ENCODE data around the gene GRM2.
A peak's percentile ranks its signal among the peaks of the same experiment; 100 is the strongest.
"Not testable (repeated sequence)": the region's sequence is repeated elsewhere in the genome, so short reads cannot be mapped to it uniquely, and the experiment has no call there.

Gene GRM2

GRCh38 chr3:51750878-51751277, 44.0 kb downstream of the GRM2 start:
- H3K36me3 ChIP-seq (ENCODE audit: control insufficient read depth, insufficient read depth, low read length): no peaks in the 10 kb centered on the region
- H3K9ac ChIP-seq (ENCODE audit: low read length): no peak overlapping the region
- no peak overlapping the region for H3K56ac ChIP-seq (ENCODE audit: low read length)
- H3K4me3 ChIP-seq (ENCODE audit: low read length): no peak overlapping the region
- DNase-seq: no peak
- no peaks in the 10 kb centered on the region for H3K79me2 ChIP-seq (ENCODE audit: control insufficient read depth, insufficient read depth, low read length)
- H2BK5ac ChIP-seq (ENCODE audit: low read length): no peak overlapping the region
- WGBS (ENCODE audit: extremely low coverage, insufficient coverage, low lambda C conversion rate): no CpG with 5 or more reads among the region's 1 CpG
- no peak overlapping the region for H2BK15ac ChIP-seq (replicated peaks; ENCODE audit: low read depth)
- H3K4me1 ChIP-seq (ENCODE audit: control insufficient read depth, low read depth, low read length): peaks cover 9% of the 10 kb centered on the region
- H3K4me2 ChIP-seq (ENCODE audit: low read length): no peak overlapping the region
- no peak overlapping the region for H2BK120ac ChIP-seq (ENCODE audit: low read depth, low read length)
- no peak overlapping the region for H4K8ac ChIP-seq (ENCODE audit: low read depth, low read length)
- H3K4ac ChIP-seq (ENCODE audit: low read depth, low read length): no peak overlapping the region
- no peak overlapping the region for H4K5ac ChIP-seq (ENCODE audit: low read length)
- H3K79me1 ChIP-seq (ENCODE audit: low read length): no peaks in the 10 kb centered on the region
- H3K27ac ChIP-seq (ENCODE audit: low read depth, low read length): no peak overlapping the region
- H3K18ac ChIP-seq (ENCODE audit: low read length): no peak overlapping the region
- H2AK5ac ChIP-seq (ENCODE audit: low read length): no peak overlapping the region
- H3K27me3 ChIP-seq (ENCODE audit: insufficient read depth, low read length, poor library complexity): no peaks in the 10 kb centered on the region
- H3K23ac ChIP-seq (ENCODE audit: low read length): no peak overlapping the region

GRCh38 chr3:51751287-51751686, 44.4 kb downstream of the GRM2 start:
- Histone ChIP-seq H3K79me1 (ENCODE audit: low read length) (no peaks in the 10 kb centered on the region), H4K8ac (ENCODE audit: low read depth, low read length) (no peak overlapping the region), H3K56ac (ENCODE audit: low read length) (no peak overlapping the region), H3K18ac (ENCODE audit: low read length) (no peak overlapping the region), H3K23ac (ENCODE audit: low read length) (no peak overlapping the region), H2BK120ac (ENCODE audit: low read depth, low read length) (no peak overlapping the region), H2AK5ac (ENCODE audit: low read length) (no peak overlapping the region), H3K27ac (ENCODE audit: low read depth, low read length) (no peak overlapping the region), H3K27me3 (ENCODE audit: insufficient read depth, low read length, poor library complexity) (no peaks in the 10 kb centered on the region), H3K79me2 (ENCODE audit: control insufficient read depth, insufficient read depth, low read length) (no peaks in the 10 kb centered on the region), H3K9ac (ENCODE audit: low read length) (no peak overlapping the region), H3K4me3 (ENCODE audit: low read length) (no peak overlapping the region), H2BK5ac (ENCODE audit: low read length) (no peak overlapping the region), H2BK15ac (replicated peaks; ENCODE audit: low read depth) (no peak overlapping the region), H3K4ac (ENCODE audit: low read depth, low read length) (no peak overlapping the region), H3K4me1 (ENCODE audit: control insufficient read depth, low read depth, low read length) (peaks cover 9% of the 10 kb centered on the region), H3K36me3 (ENCODE audit: control insufficient read depth, insufficient read depth, low read length) (no peaks in the 10 kb centered on the region), H4K5ac (ENCODE audit: low read length) (no peak overlapping the region), H3K4me2 (ENCODE audit: low read length) (no peak overlapping the region)
- no peak for DNase-seq
- WGBS (ENCODE audit: extremely low coverage, insufficient coverage, low lambda C conversion rate): no CpG with 5 or more reads among the region's 2 CpGs

GRCh38 chr3:51753763-51754750, 47.2 kb downstream of the GRM2 start:
- DNase-seq; H4K5ac ChIP-seq (ENCODE audit: low read length); H4K8ac ChIP-seq (ENCODE audit: low read depth, low read length); H3K4me2 ChIP-seq (ENCODE audit: low read length); H3K18ac ChIP-seq (ENCODE audit: low read length); H3K4me1 ChIP-seq (ENCODE audit: control insufficient read depth, low read depth, low read length); H3K27me3 ChIP-seq (ENCODE audit: insufficient read depth, low read length, poor library complexity); H3K79me2 ChIP-seq (ENCODE audit: control insufficient read depth, insufficient read depth, low read length); H3K23ac ChIP-seq (ENCODE audit: low read length); H2BK15ac ChIP-seq (replicated peaks; ENCODE audit: low read depth); H3K79me1 ChIP-seq (ENCODE audit: low read length); H2AK5ac ChIP-seq (ENCODE audit: low read length); H3K36me3 ChIP-seq (ENCODE audit: control insufficient read depth, insufficient read depth, low read length); H2BK120ac ChIP-seq (ENCODE audit: low read depth, low read length); H3K9ac ChIP-seq (ENCODE audit: low read length); H3K4me3 ChIP-seq (ENCODE audit: low read length): not testable (repeated sequence)
- peak overlapping the region; percentile 64 for H2BK5ac ChIP-seq (ENCODE audit: low read length)
- no CpG with 5 or more reads among the region's 13 CpGs for WGBS (ENCODE audit: extremely low coverage, insufficient coverage, low lambda C conversion rate)
- peak overlapping the region; percentile 5 for H3K27ac ChIP-seq (ENCODE audit: low read depth, low read length)
- H3K56ac ChIP-seq (ENCODE audit: low read length): peak overlapping the region; percentile 59
- H3K4ac ChIP-seq (ENCODE audit: low read depth, low read length): peak overlapping the region; percentile 36

GRCh38 chr3:51759203-51759602, 52.3 kb downstream of the GRM2 start:
- Histone ChIP-seq H3K18ac (ENCODE audit: low read length) (no peak overlapping the region), H2BK15ac (replicated peaks; ENCODE audit: low read depth) (no peak overlapping the region), H2AK5ac (ENCODE audit: low read length) (no peak overlapping the region), H3K9ac (ENCODE audit: low read length) (no peak overlapping the region), H3K27me3 (ENCODE audit: insufficient read depth, low read length, poor library complexity) (no peaks in the 10 kb centered on the region), H3K79me2 (ENCODE audit: control insufficient read depth, insufficient read depth, low read length) (no peaks in the 10 kb centered on the region), H3K23ac (ENCODE audit: low read length) (no peak overlapping the region), H3K4me3 (ENCODE audit: low read length) (no peak overlapping the region), H3K27ac (ENCODE audit: low read depth, low read length) (no peak overlapping the region), H3K36me3 (ENCODE audit: control insufficient read depth, insufficient read depth, low read length) (no peaks in the 10 kb centered on the region), H3K56ac (ENCODE audit: low read length) (no peak overlapping the region), H3K79me1 (ENCODE audit: low read length) (no peaks in the 10 kb centered on the region), H3K4me2 (ENCODE audit: low read length) (no peak overlapping the region), H4K5ac (ENCODE audit: low read length) (no peak overlapping the region), H4K8ac (ENCODE audit: low read depth, low read length) (no peak overlapping the region), H3K4me1 (ENCODE audit: control insufficient read depth, low read depth, low read length) (no peaks in the 10 kb centered on the region), H2BK120ac (ENCODE audit: low read depth, low read length) (no peak overlapping the region), H3K4ac (ENCODE audit: low read depth, low read length) (no peak overlapping the region), H2BK5ac (ENCODE audit: low read length) (no peak overlapping the region)
- no peak for DNase-seq

Small RNA genes lying within 50 kb of the gene (small RNA-seq; reads per million reads assigned to genes)
- 651 reads per million, percentile 98 among the genes with 10 or more reads in this experiment for gene RNA5SP132 (ENCODE audit: insufficient read depth)

Measured in mesendoderm (in vitro differentiated cells).